GM18498 (cell line): ENCODE data around the gene PIP5K1B.

Source experiments
- ATAC-seq: cut with Tn5 transposase; IDR thresholded peaks from one replicate; pipeline ENCODE4 v1.9.1; 2021; ENCODE audit warnings: mild to moderate bottlenecking, moderate library complexity; ENCODE audit not compliant: unreplicated experiment

PIP5K1B gene

GRCh38 chr9:68802525-68803015 lies 97.5 kb downstream of the PIP5K1B start:
- peak; percentile 98 for ATAC-seq

DNA sequence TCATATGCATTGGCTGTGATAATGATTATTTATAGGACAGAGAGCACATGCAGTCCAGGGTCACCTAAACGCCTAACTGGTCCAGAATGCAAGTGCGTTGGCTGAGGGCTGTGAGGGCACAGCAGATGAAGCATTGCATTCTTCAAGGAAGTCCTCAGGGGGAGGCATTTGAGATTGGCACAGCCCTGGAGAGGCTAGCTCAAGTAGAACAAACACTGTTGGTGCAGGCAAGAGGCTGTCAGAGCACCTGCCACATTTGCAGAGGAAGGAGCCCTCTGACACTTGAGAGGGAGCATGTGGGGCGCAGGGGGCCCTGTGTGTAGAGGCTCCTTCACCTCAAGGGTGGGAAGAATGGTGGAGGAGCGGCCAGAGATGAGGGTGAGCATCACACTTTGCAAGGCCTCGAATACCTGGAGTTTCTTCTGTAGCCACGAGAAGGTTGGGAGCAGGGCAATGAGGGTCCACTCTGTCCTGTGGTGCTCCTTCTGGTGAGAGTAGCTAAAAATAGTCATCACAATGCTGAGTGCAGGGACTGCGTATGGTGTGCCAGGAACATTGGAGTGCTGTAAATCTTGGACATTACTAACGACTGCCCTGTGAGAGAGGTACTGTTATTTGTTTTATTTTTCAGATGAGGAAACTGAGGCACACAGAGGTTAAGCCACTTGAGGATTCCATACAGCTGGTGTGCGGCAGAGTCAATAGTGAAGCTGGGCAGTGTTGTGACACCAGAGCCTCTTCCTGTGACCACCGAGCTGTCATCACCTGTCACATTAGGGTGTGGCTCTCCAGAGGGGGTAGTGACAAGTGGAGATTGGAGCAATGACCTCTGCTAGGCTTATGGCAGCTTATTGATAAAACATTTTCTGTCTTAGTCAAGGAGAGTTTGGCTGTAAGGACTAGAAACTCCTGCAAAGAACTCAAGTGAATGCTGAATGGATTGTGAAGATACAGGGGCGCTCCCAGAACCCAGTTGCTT lies 100.2 kb downstream of the PIP5K1B start:
- ATAC-seq: no peak

GRCh38 chr9:68805890-68806517 lies 101.0 kb downstream of the PIP5K1B start:
- no peak for ATAC-seq

DNA sequence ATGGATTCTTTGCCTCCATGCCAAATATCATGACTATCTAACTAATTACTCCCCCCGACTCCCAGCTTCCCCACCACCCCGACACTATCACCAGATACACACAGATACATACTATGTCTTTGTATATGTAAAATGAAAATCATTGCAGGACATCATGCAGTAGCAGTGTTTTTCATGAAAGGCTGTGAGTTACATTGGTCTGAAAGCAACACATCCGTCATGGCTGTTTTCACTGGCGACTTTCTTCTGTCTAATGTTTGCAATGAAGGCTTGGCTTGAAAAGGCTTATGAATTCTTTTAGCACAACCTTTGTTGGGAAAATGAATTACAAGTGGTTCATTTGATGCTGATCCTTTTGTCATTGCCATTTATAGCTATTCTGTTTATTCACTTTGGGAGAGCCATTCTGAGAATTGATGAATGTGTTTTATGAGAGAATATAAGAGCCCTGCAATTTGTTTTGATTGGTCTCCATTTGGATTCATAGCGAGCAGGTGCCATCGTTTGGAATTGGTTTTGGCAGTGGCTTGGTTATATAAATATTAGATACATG lies 103.4 kb downstream of the PIP5K1B start:
- ATAC-seq: no peak

DNA sequence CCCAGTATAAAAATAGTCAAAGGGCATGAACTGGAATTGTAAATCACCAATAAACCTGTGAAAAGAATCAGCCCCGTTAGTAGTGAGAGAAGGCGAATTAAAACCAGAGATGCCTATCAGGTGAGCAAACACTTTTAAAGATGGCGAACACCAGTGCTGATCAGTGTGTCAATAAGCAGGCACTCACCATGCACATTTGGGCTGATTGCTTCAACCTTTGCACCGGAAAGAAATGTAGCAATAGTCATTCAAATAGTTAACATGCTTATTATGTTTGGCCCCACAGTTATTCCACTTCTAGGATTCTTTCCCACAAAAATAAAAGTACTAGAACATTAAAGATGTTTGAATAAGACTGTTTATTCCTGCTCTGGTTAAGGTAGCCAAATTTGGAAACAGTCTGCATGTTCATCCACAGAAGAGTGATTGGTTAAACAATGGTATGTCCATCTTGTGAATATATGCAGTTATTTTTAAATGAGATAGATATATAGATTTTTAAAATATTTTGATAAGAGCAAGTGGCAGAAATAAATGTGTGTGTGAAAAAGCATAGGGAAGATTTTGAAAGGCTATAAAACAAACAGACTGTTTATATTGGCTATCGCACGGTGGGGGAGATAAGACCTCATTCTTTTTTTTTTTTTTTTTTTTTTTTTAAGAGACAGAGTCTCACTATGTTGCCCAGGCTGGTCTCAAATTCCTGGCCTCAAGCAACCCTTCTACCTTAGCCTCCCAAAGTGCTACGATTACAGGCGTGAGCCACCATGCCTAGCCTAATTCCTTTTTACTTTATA lies 112.2 kb downstream of the PIP5K1B start:
- ATAC-seq: no peak

GRCh38 chr9:68819065-68819464 lies 114.0 kb downstream of the PIP5K1B start:
- ATAC-seq: no peak

DNA sequence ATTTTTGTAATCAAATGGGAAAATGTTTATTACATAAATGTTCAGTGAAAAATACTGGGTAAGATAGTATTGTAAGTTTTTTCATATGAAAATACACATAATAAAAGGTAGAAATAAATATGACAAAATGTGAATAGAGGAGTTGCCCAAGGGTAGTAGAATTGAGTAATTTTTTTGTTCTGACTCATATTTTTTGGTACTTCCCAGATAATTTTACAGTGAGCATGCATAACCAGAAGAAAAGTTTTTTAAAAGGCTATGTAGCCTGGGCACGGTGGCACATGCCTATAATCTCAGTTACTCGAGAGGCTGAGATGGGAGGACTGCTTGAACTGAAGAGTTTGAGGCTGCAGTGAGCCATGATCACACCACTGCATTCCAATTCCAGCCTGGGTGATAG lies 116.9 kb downstream of the PIP5K1B start:
- ATAC-seq: no peak

GRCh38 chr9:68822596-68823165 lies 117.6 kb downstream of the PIP5K1B start:
- ATAC-seq: no peak

GRCh38 chr9:68825762-68826472 lies 120.9 kb downstream of the PIP5K1B start:
- no peak for ATAC-seq

GRCh38 chr9:68827837-68828744 lies 123.1 kb downstream of the PIP5K1B start:
- no peak for ATAC-seq

- no peak for ATAC-seq
Observed at GRCh38 chr9:68832101-68832500, 127.1 kb downstream of the PIP5K1B start.

DNA sequence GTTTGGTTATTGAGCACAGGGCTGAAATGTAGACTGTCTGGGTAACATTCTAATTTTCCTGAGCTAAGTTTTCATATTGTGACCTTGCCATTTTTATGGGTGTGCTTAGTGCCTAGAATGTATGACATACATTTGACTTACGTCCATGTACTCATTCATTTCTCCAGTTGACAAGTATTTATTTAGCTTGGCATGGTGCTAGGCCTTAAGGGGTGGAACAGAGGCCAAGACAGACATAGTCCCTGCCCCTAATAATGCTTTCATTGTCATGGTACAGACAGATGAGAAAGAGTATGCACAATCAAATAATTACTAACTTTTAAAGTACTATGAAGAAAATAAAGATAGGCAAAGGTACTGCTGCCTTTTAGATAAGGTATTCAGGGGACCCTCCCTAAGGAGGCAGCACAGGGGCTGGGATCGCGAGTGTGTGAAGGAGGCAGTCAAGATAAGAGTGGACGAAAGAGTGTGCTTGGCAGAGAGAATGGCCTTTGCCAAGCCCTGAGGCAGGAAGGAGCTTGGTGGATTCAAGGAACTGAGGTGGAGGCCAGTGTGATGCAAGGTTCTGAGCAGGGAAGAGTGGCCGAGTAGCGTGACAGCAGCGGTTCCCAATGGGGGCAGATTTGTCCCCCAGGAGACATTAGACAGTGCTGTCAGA lies 128.0 kb downstream of the PIP5K1B start:
- ATAC-seq: no peak

- ATAC-seq: no peak
Observed at GRCh38 chr9:68834931-68835520, 130.0 kb downstream of the PIP5K1B start.

- no peak for ATAC-seq
Observed at GRCh38 chr9:68836788-68837187, 131.7 kb downstream of the PIP5K1B start.

- ATAC-seq: no peak
Observed at GRCh38 chr9:68838245-68838644, 133.2 kb downstream of the PIP5K1B start.

DNA sequence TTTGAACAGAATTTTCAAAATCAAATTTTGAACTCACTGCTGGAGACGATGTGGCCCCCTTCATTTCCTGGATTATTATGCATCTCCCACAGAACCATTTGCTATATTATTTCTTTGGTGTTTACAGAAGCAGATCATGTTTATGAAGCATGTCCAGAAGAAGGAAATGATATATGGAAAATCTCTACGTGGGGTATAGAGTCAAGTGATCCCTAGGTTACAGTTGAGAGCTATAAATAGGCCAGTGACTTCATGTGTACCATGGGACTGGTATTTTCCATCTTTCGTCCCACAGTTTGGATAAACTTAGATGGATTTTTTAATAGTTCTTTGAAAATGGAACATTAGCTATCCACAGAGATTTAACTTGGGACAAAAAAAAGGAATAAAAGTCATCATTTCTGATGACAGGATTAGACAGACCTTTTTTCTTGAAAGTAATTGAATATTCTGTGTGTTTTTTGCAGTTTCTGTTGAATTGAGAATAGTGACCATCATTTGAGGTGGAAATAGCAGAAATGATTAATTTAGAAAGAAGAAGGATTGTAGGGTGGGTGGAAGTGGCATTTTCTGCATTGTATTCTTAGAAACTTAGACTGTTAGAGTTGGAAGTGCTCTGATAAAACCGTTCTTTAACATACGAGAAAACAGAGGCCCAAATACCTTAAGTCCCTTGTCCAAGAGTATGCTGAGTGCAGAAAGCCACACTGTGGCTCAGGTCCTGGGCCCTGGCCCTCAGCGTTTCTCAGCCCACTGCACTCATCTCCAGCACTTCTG lies 136.4 kb downstream of the PIP5K1B start:
- ATAC-seq: no peak

DNA sequence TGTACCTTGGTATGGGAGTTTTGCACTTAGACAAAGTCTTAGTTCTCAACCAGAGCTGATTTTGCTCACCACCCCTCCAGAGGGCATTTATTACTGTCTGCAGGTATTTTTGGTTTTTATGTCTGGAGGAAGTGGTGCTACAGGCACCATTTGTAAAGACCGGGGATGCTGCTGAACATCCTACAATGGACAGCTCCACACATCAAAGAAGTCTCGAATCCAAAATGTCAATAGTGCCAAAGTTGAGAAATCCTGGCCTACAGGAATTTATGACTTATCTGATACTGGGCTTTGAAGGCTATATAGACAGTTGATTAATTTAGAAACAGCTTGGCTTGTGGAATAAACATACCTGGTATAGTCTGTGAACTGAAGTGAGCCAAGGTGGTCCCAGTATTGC lies 137.5 kb downstream of the PIP5K1B start:
- no peak for ATAC-seq
